AG04450 (cell line): ENCODE measurements around the gene ZBTB20. TPM values are rescaled to one million over a fixed set of nuclear protein-coding genes. Genes with fewer than 3 reads are reported as not detected.

Source experiments
- CTCF ChIA-PET: fragments of 300-600, 350-600 bp; formaldehyde crosslinking; extraction: SDS; loops from one replicate; lab custom pipeline; 2022; ENCODE audit warnings: antibody characterized with exemption, inconsistent platforms; lab: Charles Lee
- POLR2A ChIA-PET: fragments of 350-600 bp; formaldehyde crosslinking; extraction: SDS; loops from one replicate; lab custom pipeline; 2021; ENCODE audit warnings: antibody characterized with exemption, inconsistent platforms; lab: Yijun Ruan, JAX
- DNase-seq: peaks from one replicate; pipeline ENCODE4 v3.0.0-alpha.2; 2011; ENCODE audit warnings: low read depth, low spot score
- H3K27ac ChIP-seq: one replicate; pipeline ENCODE4 v1.5.1; 2012; ENCODE audit warnings: low read depth, low read length, control low read depth
- H3K27me3 ChIP-seq: one replicate; pipeline ENCODE4 v1.6.0; 2012; ENCODE audit warnings: low read length; ENCODE audit not compliant: control insufficient read depth, insufficient read depth
- H3K4me3 ChIP-seq: 2 replicates; pipeline ENCODE4 v1.5.1; 2011; ENCODE audit warnings: mild to moderate bottlenecking, low read depth, low read length, control low read depth
- H3K9me3 ChIP-seq: 2 replicates; pipeline ENCODE4 v1.5.1; 2012; ENCODE audit warnings: low read length; ENCODE audit not compliant: control insufficient read depth, insufficient read depth
- CTCF ChIP-seq: IDR thresholded peaks from 2 replicates; pipeline ENCODE4 v1.5.1; 2011; ENCODE audit warnings: low read depth, low read length, control low read depth, inconsistent platforms
- polyA plus RNA-seq: library from polyadenylated mRNA; depleted of rRNA; stranded (reverse); fragments of >200 nt; gene quantifications from 2 replicates; pipeline ENCODE4 v1.2.3, GENCODE V29; 2011

Gene ZBTB20
- polyA plus RNA-seq, 1 experiment, result 3.0 TPM

GRCh38 chr3:114998971-114999579, 148.0 kb downstream of the ZBTB20 start:
- no peak for DNase-seq

GRCh38 chr3:114994554-114995341, 152.3 kb downstream of the ZBTB20 start:
- POLR2A ChIA-PET, result no interaction called here
- no peak overlapping the region for H3K27ac ChIP-seq
- no peak for DNase-seq
- H3K9me3 ChIP-seq, result no peaks in the 10 kb centered on the region
- CTCF ChIA-PET, result interaction anchor here (0.6 kb wide), 1 partner anchor 611 kb away, joined by 3 read pairs; no protein-coding TSS in a partner anchor
- H3K27me3 ChIP-seq, result no peaks in the 10 kb centered on the region
- H3K4me3 ChIP-seq, result no peak overlapping the region
- TF ChIP-seq CTCF, result no peak

More at GRCh38 chr3:114998971-114999579, 148.0 kb downstream of the ZBTB20 start:
- ChIA-PET POLR2A (no interaction called here), CTCF (no interaction called here)
- Histone ChIP-seq H3K4me3 (no peak overlapping the region), H3K9me3 (no peaks in the 10 kb centered on the region), H3K27ac (no peak overlapping the region), H3K27me3 (no peaks in the 10 kb centered on the region)
- no peak for TF ChIP-seq CTCF

- no peak for TF ChIP-seq CTCF
- CTCF ChIA-PET, result no interaction called here
- POLR2A ChIA-PET, result no interaction called here
- Histone ChIP-seq H3K9me3 (no peaks in the 10 kb centered on the region), H3K27me3 (no peaks in the 10 kb centered on the region), H3K4me3 (no peak overlapping the region), H3K27ac (no peak overlapping the region)
- no peak for DNase-seq
Observed at GRCh38 chr3:114985776-114986175, 161.3 kb downstream of the ZBTB20 start.

- no peak for TF ChIP-seq CTCF
- no peak overlapping the region for H3K27ac ChIP-seq
- no peak for DNase-seq
- H3K9me3 ChIP-seq, result no peaks in the 10 kb centered on the region
- CTCF ChIA-PET, result no interaction called here
- H3K27me3 ChIP-seq, result no peaks in the 10 kb centered on the region
- POLR2A ChIA-PET, result no interaction called here
- H3K4me3 ChIP-seq, result no peak overlapping the region
Observed at GRCh38 chr3:114983248-114983647, 163.8 kb downstream of the ZBTB20 start.

GRCh38 chr3:114974387-114974786, 172.7 kb downstream of the ZBTB20 start:
- H3K27me3 ChIP-seq, result no peaks in the 10 kb centered on the region
- no peak overlapping the region for H3K27ac ChIP-seq
- TF ChIP-seq CTCF, result no peak
- ChIA-PET POLR2A (no interaction called here), CTCF (no interaction called here)
- H3K4me3 ChIP-seq, result no peak overlapping the region
- DNase-seq, result no peak
- H3K9me3 ChIP-seq, result no peaks in the 10 kb centered on the region
